Measurements from ENCODE around the gene CAPZA2. TPM values are rescaled to one million over a fixed set of nuclear protein-coding genes. Genes with fewer than 3 reads are reported as not detected.

The CAPZA2 gene
- total RNA-seq (2022; extraction: Qiagen RNA extraction): 111 to 181 TPM (median 123 TPM) in 5 replicates

DNA sequence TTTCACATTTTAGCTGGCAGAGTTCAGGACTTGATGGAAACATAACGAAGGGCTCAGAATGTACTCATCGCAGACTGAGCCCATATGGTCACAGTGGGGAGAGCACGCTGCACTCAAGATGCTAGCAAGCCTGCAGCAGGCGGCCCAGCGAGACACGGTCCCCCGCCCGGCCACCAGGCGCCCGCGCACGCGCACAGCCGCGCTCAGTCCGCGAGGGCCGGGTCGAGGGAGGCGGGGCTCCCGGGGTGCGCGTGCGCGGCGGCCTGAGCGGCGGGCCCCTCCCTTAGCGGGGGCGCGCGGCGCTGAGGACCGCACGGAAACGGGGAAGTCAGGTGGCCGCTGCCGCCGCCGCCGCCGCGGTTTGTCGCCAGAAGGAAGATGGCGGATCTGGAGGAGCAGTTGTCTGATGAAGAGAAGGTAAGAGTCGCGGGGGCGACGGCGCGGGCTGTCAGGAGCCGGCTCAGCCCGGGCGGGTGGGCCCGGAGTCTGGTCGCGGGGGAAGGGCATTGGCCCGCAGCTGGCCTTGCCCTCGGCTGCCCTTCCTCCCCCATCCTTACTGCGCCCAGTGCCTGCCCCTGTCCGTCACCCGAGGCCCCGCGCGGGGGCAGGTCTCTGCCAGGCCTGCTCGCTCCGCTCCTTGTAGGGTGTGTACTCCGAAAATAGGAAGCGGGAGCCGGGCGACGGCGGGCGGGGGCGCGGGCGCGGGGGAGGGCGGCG, at the start of gene CAPZA2:
Gene CAPZA2, plus strand, starts transcription at position 354 of the 717 bp plus-strand sequence. Its CDS starts 25 bp downstream, at position 379.

DNA sequence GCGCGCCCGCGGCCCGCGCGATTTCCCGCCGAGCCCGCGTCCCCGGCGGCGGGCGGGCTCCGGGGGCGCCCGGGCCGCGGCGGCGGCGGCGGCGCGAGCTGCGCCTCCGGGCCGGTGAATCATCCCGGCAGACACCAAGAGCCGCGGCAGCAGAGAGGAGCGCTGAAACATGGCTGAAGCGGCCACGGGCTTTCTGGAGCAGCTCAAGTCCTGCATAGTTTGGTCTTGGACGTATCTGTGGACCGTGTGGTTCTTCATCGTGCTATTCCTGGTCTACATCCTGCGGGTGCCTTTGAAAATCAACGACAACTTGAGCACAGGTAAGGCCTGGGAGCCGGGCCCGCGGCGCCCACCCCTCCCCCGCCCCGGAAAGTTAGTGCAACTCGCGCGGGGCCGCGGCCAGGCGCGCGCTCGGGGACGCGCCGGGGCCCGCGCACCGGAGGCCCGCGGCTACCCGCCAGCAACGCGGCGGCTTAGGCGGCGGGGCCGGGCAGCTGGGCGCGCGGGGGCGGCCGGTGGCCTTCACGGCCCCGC, 91.1 kb downstream of the CAPZA2 start, which contains the start of gene ST7:
Gene ST7, plus strand, starts transcription at position 130 of the 534 bp plus-strand sequence. Its CDS starts 40 bp downstream, at position 170.

Other genes starting within 250 kb of the CAPZA2 start
- 59.0 to 102 TPM (median 76.7 TPM) in 5 replicates for gene MET, start 190.4 kb upstream of the CAPZA2 start, total RNA-seq (2022; extraction: Qiagen RNA extraction)
- 22.4 to 25.1 TPM (median 22.9 TPM) in 5 replicates for gene ST7, start 90.9 kb downstream of the CAPZA2 start, total RNA-seq (2022; extraction: Qiagen RNA extraction)

Data from A549 treated with Hydrocortisone at 1 μM for 4 hours (cell line).